Heart left ventricle (tissue), 16 donors: ENCODE results near the gene CELF2. TPM values are rescaled to one million over a fixed set of nuclear protein-coding genes. Genes with fewer than 3 reads are reported as not detected.

Experiments
- ATAC-seq, 4 donors: fragments of 200-7000 bp; cut with Tn5 transposase; one replicate each; pipeline ENCODE4 v1.9.1; 2020 to 2022; ENCODE audit warnings: moderate library complexity in 4 of 4, mild to moderate bottlenecking in 3 of 4, moderate number of reproducible peaks in 1 of 4
- DNase-seq, 5 donors: peaks; one replicate each; pipeline ENCODE4 v3.0.0-alpha.2; 2020
- H3K27ac ChIP-seq, 12 donors: fragments of 200-600 bp; sonication (generic) in 4 of 12; one replicate each; pipeline versions ENCODE4 v1.5.0 to v1.8.0; 2016 to 2022; ENCODE audit warnings: mild to moderate bottlenecking in 2 of 12
- H3K27me3 ChIP-seq, 9 donors: fragments of 200-600 bp; sonication (generic) in 2 of 9; one replicate each; pipeline versions ENCODE4 v1.5.1 to v1.8.0; 2016 to 2022; ENCODE audit warnings: mild to moderate bottlenecking in 3 of 9
- H3K36me3 ChIP-seq, 9 donors: fragments of 200-600 bp; sonication (generic) in 2 of 9; one replicate each; pipeline versions ENCODE4 v1.5.0 to v1.8.0; 2018 to 2022; ENCODE audit warnings: mild to moderate bottlenecking in 2 of 9
- H3K4me1 ChIP-seq, 12 donors: fragments of 200-600 bp; sonication (generic) in 4 of 12; one replicate each; pipeline versions ENCODE4 v1.5.0 to v1.8.0; 2016 to 2022; ENCODE audit warnings: mild to moderate bottlenecking in 3 of 12
- H3K4me3 ChIP-seq, 12 donors: fragments of 200-600 bp; sonication (generic) in 4 of 12; one replicate each; pipeline versions ENCODE4 v1.5.0 to v1.8.0; 2017 to 2022; ENCODE audit warnings: mild to moderate bottlenecking in 9 of 12, moderate library complexity in 4 of 12
- H3K9me3 ChIP-seq, 12 donors: fragments of 200-600 bp; sonication (generic) in 4 of 12; one replicate each; pipeline versions ENCODE4 v1.5.0 to v1.8.0; 2016 to 2022; ENCODE audit warnings: mild to moderate bottlenecking in 1 of 12
- POLR2A ChIP-seq, 2 donors: fragments of 450-650 bp; IDR thresholded peaks; one replicate each; pipeline ENCODE4 v1.6.1; 2017; ENCODE audit warnings: antibody characterized with exemption in 2 of 2, mild to moderate bottlenecking in 2 of 2, moderate library complexity in 2 of 2
- WGBS, 4 donors: extraction: QIAGEN DNeasy Blood & Tissue Kit in 2 of 4; methylation state at CpG; one replicate each; pipeline versions ENCODE4 v1.1.5 to v1.1.7; 2013 to 2018; 5-methylcytosine and 5-hydroxymethylcytosine counted together
- intact Hi-C, 10 donors: fragments of 100-400 bp; cut with DNase I; formaldehyde crosslinking; loops; one replicate each; pipeline versions ENCODE4 v1.11.1 to v1.14.2; 2022
- polyA plus RNA-seq, 2 donors: library from polyadenylated mRNA; stranded (reverse); fragments of 200-250 nt; gene quantifications; one replicate each; pipeline ENCODE4 v1.2.3, GENCODE V29; 2013
- total RNA-seq, 9 donors: library from RNA; depleted of rRNA in 2 of 9; stranded (reverse); fragments of >200 nt in 2 of 9; fragmentation: NEBNext Ultra II Directional in 3 of 9; extraction: Animal tissue kit (Norgen Biotek cat#: 25700) in 3 of 9; gene quantifications; one replicate each; pipeline versions ENCODE4 v1.1.0 to v1.2.4, GENCODE V29; 2016 to 2023
- TF ChIP-seq, protein P1 (sequence below), 12 donors: fragments of 200-600 bp; sonication (generic) in 4 of 12; IDR thresholded peaks; one replicate each; pipeline versions ENCODE4 v1.5.0 to v1.8.0; 2018 to 2022; ENCODE audit warnings: antibody characterized with exemption in 12 of 12, mild to moderate bottlenecking in 5 of 12
- donor health status: ischemic (EF 13 %, LVEDD 7.1; RV severe dilation, severe dysfunction).
- donor health status: healthy with polysubstance abuse.
- donor health status: DM: no; HTN: yes; CAD: no.
- donor health status: DM: no; HTN: no; CAD: no.
- donor health status: ischemic (EF 25% LVEDD 6.9; RV normal size, moderate dysfunction).
- donor health status: ischemic (EF 25% LVEDD 5.7; RV mildly dilated, moderate dysfunction).
- donor health status: healthy.
- donor health status: DM: yes; HTN: yes; CAD: no.
- donor health status: ischemic (EF 35%, LVEDD 5.7; RV mildly dilated, moderate dysfunction).
- donor health status: nonischemic (EF 11% LVEDD 7.7; RV severe dilation, severe dysfunction).
- donor health status: DM: yes; HTN: yes; CAD: no.
- donor health status: PGD.
- donor health status: ischemic (EF 29% LVEDD 5.4; RV normal size, mild dysfunction).
- donor health status: nonischemic (EF 23%, LVEDD 6.1; RV moderate dilation, normal function).

Gene CELF2
- total and polyA plus RNA-seq, 11 donors, result 14.2 to 103 (median 67.1) TPM

DNA sequence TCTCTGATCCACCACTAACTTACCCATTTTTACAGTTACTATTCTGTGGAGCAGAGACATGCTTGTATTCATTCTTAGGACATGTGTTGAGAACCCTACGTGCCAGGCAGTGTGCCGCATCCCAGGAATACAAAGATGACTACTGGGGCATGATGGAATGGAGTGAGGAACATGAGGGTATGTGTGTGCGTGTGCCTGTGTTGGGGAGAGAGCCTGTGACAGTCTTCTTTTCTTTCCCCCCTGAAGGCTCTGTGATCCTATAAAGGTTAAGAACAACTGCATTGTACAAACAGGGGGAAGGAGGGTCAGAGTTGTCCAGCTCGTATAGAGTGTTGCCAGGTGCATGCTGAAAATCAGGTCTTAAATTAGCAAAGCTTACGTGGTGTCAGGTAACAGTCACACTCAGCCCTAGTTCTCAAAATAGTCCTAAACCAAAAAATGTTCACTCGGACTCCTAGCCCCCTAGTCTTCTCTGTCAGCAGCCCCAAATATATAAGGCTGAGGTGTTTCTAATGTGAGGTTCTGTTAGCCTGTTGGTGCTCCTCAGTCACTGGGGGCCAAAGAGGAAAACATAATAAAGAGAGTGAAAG lies 161.9 kb downstream of the CELF2 start:
- DNase-seq, result no peak
- no peak for ATAC-seq
- intact Hi-C loops, result loop anchor here in 8 of 10 donors (5.0 to 10.0 kb wide), 3 partner anchors 83 to 88 kb away; no protein-coding TSS in a partner anchor
- WGBS, 4 donors, result 59 to 73% (median 68%) methylated on average over 6 of the region's 6 CpGs
- H3K27me3 ChIP-seq, result no peaks in the 10 kb centered on the region
- H3K4me3 ChIP-seq, result peak overlapping the region in 1 of 12 donors; percentile 45
- H3K27ac ChIP-seq, result peak overlapping the region in 10 of 12 donors; percentile 14 to 98 (median 58)
- H3K4me1 ChIP-seq, result peaks cover 0 to 99% (median 53%) of the 10 kb centered on the region in 12 donors
- peaks cover 0 to 20% (median 8%) of the 10 kb centered on the region in 9 donors for H3K36me3 ChIP-seq
- peaks cover 0 to 7% (median 0%) of the 10 kb centered on the region in 12 donors for H3K9me3 ChIP-seq
- TF ChIP-seq, protein P1, sequence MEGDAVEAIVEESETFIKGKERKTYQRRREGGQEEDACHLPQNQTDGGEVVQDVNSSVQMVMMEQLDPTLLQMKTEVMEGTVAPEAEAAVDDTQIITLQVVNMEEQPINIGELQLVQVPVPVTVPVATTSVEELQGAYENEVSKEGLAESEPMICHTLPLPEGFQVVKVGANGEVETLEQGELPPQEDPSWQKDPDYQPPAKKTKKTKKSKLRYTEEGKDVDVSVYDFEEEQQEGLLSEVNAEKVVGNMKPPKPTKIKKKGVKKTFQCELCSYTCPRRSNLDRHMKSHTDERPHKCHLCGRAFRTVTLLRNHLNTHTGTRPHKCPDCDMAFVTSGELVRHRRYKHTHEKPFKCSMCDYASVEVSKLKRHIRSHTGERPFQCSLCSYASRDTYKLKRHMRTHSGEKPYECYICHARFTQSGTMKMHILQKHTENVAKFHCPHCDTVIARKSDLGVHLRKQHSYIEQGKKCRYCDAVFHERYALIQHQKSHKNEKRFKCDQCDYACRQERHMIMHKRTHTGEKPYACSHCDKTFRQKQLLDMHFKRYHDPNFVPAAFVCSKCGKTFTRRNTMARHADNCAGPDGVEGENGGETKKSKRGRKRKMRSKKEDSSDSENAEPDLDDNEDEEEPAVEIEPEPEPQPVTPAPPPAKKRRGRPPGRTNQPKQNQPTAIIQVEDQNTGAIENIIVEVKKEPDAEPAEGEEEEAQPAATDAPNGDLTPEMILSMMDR (IDR thresholded peaks at IDR 0.05), result no peak
- no peak for TF ChIP-seq POLR2A (IDR thresholded peaks at IDR 0.05)

DNA sequence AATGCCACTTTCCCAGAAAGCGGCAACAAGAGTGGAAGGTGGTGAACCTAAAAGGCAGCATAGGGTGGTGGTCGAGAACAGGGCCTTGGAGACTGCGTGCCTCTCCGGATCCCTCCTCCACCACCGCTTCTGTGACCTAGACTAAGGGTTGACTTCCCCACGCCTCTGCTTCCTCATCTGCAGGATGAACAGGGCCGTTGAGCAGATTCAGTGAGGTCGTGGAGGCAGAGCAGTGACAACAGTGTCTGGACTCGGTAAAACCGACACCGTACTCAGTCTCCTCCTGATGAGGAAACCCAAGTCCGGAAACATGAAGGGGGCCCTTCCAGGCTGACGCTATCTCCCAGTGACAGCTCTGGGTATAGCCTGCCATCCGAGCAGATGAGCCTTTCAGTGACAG lies 162.6 kb downstream of the CELF2 start:
- Histone ChIP-seq H3K27me3 (no peaks in the 10 kb centered on the region), H3K36me3 (peaks cover 0 to 20% (median 8%) of the 10 kb centered on the region in 9 donors), H3K4me3 (peak overlapping the region in 1 of 12 donors; percentile 45), H3K4me1 (peaks cover 0 to 98% (median 50%) of the 10 kb centered on the region in 12 donors), H3K9me3 (peaks cover 0 to 13% (median 2%) of the 10 kb centered on the region in 12 donors), H3K27ac (peak overlapping the region in 8 of 12 donors; percentile 14 to 98 (median 66))
- 72 to 85% (median 81%) methylated on average over 14 of the region's 14 CpGs for WGBS, 4 donors
- intact Hi-C loops, result loop anchor here in 4 of 10 donors (5.0 to 10.0 kb wide), 2 partner anchors 82 to 85 kb away; no protein-coding TSS in a partner anchor
- DNase-seq, result peak in 1 of 5 donors; percentile 42
- ATAC-seq, result peak in 2 of 4 donors; percentile 11 to 18
- no peak for TF ChIP-seq POLR2A (IDR thresholded peaks at IDR 0.05)
- TF ChIP-seq, protein P1 (IDR thresholded peaks at IDR 0.05), result no peak

DNA sequence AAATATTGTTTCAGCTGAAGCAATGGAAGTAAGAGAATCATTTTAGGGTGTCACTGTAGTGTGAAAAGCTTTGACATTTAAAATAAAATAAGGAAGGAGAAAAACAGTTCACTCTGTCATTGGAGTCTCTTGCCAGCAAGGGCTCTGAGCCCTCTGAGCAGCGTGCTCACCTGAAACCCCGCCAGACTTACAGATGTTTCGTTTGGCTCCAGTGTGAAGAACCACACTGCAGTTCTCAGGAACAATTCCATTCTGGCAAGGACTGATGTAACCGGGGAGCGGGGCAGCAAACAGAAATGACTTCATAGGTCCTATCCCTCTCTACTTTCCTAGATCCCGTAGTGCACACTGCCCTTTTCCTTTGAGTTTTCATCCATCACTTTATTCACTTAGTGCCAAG lies 164.3 kb downstream of the CELF2 start:
- 39 to 55% (median 50%) methylated on average over 6 of the region's 6 CpGs for WGBS, 4 donors
- H3K4me3 ChIP-seq, result no peak overlapping the region
- peak overlapping the region in 9 of 12 donors; percentile 16 to 76 (median 54) for H3K27ac ChIP-seq
- peaks cover 0 to 20% (median 3%) of the 10 kb centered on the region in 12 donors for H3K9me3 ChIP-seq
- no peak for TF ChIP-seq POLR2A (IDR thresholded peaks at IDR 0.05)
- TF ChIP-seq, protein P1 (IDR thresholded peaks at IDR 0.05), result no peak
- DNase-seq (peak in 4 of 5 donors; percentile 62 to 78 (median 70)), ATAC-seq (peak; percentile 53 to 78 (median 70))
- intact Hi-C loops, result loop anchor here in 4 of 10 donors (5.0 to 10.0 kb wide), 2 partner anchors 80 to 83 kb away; no protein-coding TSS in a partner anchor
- H3K4me1 ChIP-seq, result peaks cover 0 to 95% (median 41%) of the 10 kb centered on the region in 12 donors
- H3K36me3 ChIP-seq, result peaks cover 0 to 23% (median 4%) of the 10 kb centered on the region in 9 donors
- no peaks in the 10 kb centered on the region for H3K27me3 ChIP-seq

DNA sequence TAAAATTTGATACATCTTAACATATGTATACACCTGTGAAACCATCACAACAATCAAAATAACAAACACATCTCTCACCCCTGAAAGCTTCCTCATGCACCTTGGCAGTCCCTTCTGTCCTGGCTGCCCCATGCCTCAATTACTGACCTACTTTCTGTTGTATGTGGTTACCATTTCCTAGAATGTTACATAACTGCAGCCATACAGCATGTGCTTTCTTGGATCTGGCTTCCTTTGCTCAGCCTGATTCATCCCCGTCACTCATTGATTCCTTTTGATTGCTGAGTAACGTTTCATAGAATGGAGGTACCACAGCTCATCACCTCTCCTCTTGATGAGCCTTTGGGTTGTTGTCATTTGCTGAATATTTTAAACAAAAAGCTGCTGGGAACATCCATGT lies 165.3 kb downstream of the CELF2 start:
- Histone ChIP-seq H3K27ac (peak overlapping the region in 4 of 12 donors; percentile 21 to 73 (median 63)), H3K4me1 (peaks cover 0 to 92% (median 34%) of the 10 kb centered on the region in 12 donors), H3K4me3 (no peak overlapping the region), H3K36me3 (peaks cover 0 to 23% (median 4%) of the 10 kb centered on the region in 9 donors), H3K9me3 (peaks cover 0 to 20% (median 3%) of the 10 kb centered on the region in 12 donors), H3K27me3 (no peaks in the 10 kb centered on the region)
- WGBS, 4 donors, result 54 to 70% (median 65%) methylated on average over 2 of the region's 2 CpGs
- intact Hi-C loops, result loop anchor here in 4 of 10 donors (5.0 to 10.0 kb wide), 2 partner anchors 79 to 82 kb away; no protein-coding TSS in a partner anchor
- ATAC-seq (no peak), DNase-seq (no peak)
- TF ChIP-seq, protein P1 (IDR thresholded peaks at IDR 0.05), result no peak
- TF ChIP-seq POLR2A (IDR thresholded peaks at IDR 0.05), result no peak
